ENCODE data around the gene POLR2J. TPM values are rescaled to one million over a fixed set of nuclear protein-coding genes. Genes with fewer than 3 reads are reported as not detected.

The POLR2J gene
- total and polyA plus RNA-seq, 4 donors, result 10.3 to 151 (median 55.6) TPM

GRCh38 chr7:102429141-102429899 lies 49.4 kb downstream of the POLR2J start:
- Histone ChIP-seq H3K4me3 (no peak overlapping the region), H3K4me1 (ENCODE audit: control insufficient read depth in 5 of 5, insufficient read depth in 5 of 5, low read length in 5 of 5) (peaks cover 0 to 10% (median 3%) of the 10 kb centered on the region in 5 donors), H3K27me3 (ENCODE audit: control insufficient read depth in 3 of 3, insufficient read depth in 3 of 3, low read length in 2 of 3) (no peaks in the 10 kb centered on the region), H3K27ac (ENCODE audit: low read depth in 1 of 2, low read length in 1 of 2) (peak overlapping the region in 1 of 2 donors; percentile 43), H3K9ac (ENCODE audit: insufficient read depth in 1 of 2, low read length in 2 of 2) (no peak overlapping the region), H3K9me3 (ENCODE audit: control insufficient read depth in 4 of 4, insufficient read depth in 3 of 4, low read length in 3 of 4) (peaks cover 0 to 2% (median 0%) of the 10 kb centered on the region in 4 donors), H3K36me3 (ENCODE audit: control insufficient read depth in 4 of 4, insufficient read depth in 4 of 4, low read length in 4 of 4) (peaks cover 5 to 22% (median 14%) of the 10 kb centered on the region in 4 donors)
- 93 to 98% methylated on average over 10 of the region's 10 CpGs for WGBS, 2 donors
- ATAC-seq (ENCODE audit: insufficient read depth, low FRiP score), result no peak
- TF ChIP-seq CTCF (IDR thresholded peaks at IDR 0.05; ENCODE audit: control extremely low read depth, extremely low read depth), result no peak
- no peak for DNase-seq

GRCh38 chr7:102427019-102427405 lies 51.7 kb downstream of the POLR2J start:
- 52 to 70% methylated on average over 5 of the region's 5 CpGs for WGBS, 2 donors
- Histone ChIP-seq H3K4me3 (no peak overlapping the region), H3K9me3 (ENCODE audit: control insufficient read depth in 4 of 4, insufficient read depth in 3 of 4, low read length in 3 of 4) (peaks cover 0 to 2% (median 0%) of the 10 kb centered on the region in 4 donors), H3K36me3 (ENCODE audit: control insufficient read depth in 4 of 4, insufficient read depth in 4 of 4, low read length in 4 of 4) (peaks cover 5 to 29% (median 14%) of the 10 kb centered on the region in 4 donors), H3K4me1 (ENCODE audit: control insufficient read depth in 5 of 5, insufficient read depth in 5 of 5, low read length in 5 of 5) (peaks cover 0 to 7% (median 0%) of the 10 kb centered on the region in 5 donors), H3K27me3 (ENCODE audit: control insufficient read depth in 3 of 3, insufficient read depth in 3 of 3, low read length in 2 of 3) (no peaks in the 10 kb centered on the region), H3K9ac (ENCODE audit: insufficient read depth in 1 of 2, low read length in 2 of 2) (no peak overlapping the region), H3K27ac (ENCODE audit: low read depth in 1 of 2, low read length in 1 of 2) (peak overlapping the region in 1 of 2 donors; percentile 75)
- no peak for ATAC-seq (ENCODE audit: insufficient read depth, low FRiP score)
- TF ChIP-seq CTCF (IDR thresholded peaks at IDR 0.05; ENCODE audit: control extremely low read depth, extremely low read depth), result no peak
- no peak for DNase-seq

- Histone ChIP-seq H3K27me3 (ENCODE audit: control insufficient read depth in 3 of 3, insufficient read depth in 3 of 3, low read length in 2 of 3) (no peaks in the 10 kb centered on the region), H3K9ac (ENCODE audit: insufficient read depth in 1 of 2, low read length in 2 of 2) (no peak overlapping the region), H3K36me3 (ENCODE audit: control insufficient read depth in 4 of 4, insufficient read depth in 4 of 4, low read length in 4 of 4) (peaks cover 5 to 29% (median 15%) of the 10 kb centered on the region in 4 donors), H3K4me1 (ENCODE audit: control insufficient read depth in 5 of 5, insufficient read depth in 5 of 5, low read length in 5 of 5) (peaks cover 0 to 7% (median 0%) of the 10 kb centered on the region in 5 donors), H3K27ac (ENCODE audit: low read depth in 1 of 2, low read length in 1 of 2) (peak overlapping the region in 1 of 2 donors; percentile 75), H3K9me3 (ENCODE audit: control insufficient read depth in 4 of 4, insufficient read depth in 3 of 4, low read length in 3 of 4) (peaks cover 0 to 2% (median 0%) of the 10 kb centered on the region in 4 donors), H3K4me3 (no peak overlapping the region)
- peak; percentile 50 for ATAC-seq (ENCODE audit: insufficient read depth, low FRiP score)
- no peak for DNase-seq
- no peak for TF ChIP-seq CTCF (IDR thresholded peaks at IDR 0.05; ENCODE audit: control extremely low read depth, extremely low read depth)
- 38 to 64% methylated on average over 16 of the region's 16 CpGs for WGBS, 2 donors
These were observed 52.3 kb downstream of the POLR2J start for GRCh38 chr7:102426268-102427018.
